ENCODE measurements around the gene FAM107A. TPM values are rescaled to one million over a fixed set of nuclear protein-coding genes. Genes with fewer than 3 reads are reported as not detected.

The FAM107A gene
- total and polyA plus RNA-seq, 2 of the 13 experiments (the other 11 are each of a cell fraction or from before 2014, with no cell fraction given), result not detected

DNA sequence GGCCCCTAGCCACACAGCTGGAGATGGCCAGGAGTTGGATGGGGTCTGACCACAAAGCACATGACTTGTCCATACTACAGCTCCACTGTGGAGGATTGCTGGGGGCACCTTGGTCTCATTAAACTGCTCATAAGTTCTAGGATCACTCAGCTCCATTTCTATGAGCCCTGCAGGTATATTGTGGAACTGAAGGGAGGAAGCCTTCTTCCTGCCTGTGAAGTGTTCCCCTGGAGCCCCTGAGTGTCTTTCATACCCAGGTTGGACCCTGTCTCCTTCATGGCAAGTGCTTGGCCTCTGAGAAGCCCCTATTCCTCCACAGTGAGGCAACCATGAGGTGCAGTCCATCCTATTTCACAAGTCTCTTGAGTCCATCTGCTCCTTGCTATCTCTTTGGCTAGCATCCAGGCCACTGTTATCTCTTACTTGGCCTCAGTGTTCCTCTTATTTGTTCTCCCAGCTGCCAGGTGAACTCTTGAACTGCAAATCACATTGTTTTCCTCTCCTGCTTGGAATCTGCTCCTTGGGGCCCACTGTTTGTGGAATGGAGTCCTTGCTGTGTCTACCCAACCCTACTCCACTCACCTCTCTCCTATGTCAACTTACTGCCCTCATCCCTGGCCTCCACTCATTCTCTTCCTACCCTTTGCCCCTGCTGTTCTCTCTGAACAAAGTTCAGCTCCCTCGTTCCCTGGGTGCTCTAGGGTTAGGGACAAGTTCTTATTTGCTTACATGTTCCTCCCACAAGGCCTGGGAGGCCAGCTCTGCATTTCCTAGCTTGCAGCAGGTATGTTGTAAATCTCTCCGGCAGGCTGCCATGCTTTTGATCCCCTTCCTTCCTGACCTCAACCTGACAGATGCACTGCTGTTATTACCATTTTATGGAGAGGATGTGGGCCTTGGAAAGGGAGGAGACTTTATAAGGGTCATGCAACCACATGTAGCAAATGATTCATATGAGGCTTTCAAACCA, 41.4 kb downstream of the FAM107A start (continued):
- TF ChIP-seq ZNF280D (CRISPR knock-in tag; IDR thresholded peaks at IDR 0.05), result no peak; the same call in 1 of the 2 replicates
- no peak for TF ChIP-seq PLRG1 (conservative IDR thresholded peaks at IDR 0.05)
- TF ChIP-seq SOX5 (CRISPR knock-in tag; IDR thresholded peaks at IDR 0.05; ENCODE audit: borderline replicate concordance), result peak; percentile 92
- no peak; the same call in 1 of the 2 replicates for TF ChIP-seq SP5 (CRISPR knock-in tag; IDR thresholded peaks at IDR 0.05; ENCODE audit: borderline replicate concordance, low read depth)
- TF ChIP-seq ZNF101 (CRISPR knock-in tag; IDR thresholded peaks at IDR 0.05; ENCODE audit: borderline replicate concordance, low read depth), result no peak
- TF ChIP-seq ATF7-NPFF (CRISPR knock-in tag; IDR thresholded peaks at IDR 0.05; ENCODE audit: low read depth), result peak; percentile 64; the same call in 1 of the 2 replicates
- peak; percentile 69 for TF ChIP-seq POLR2AphosphoS5 (IDR thresholded peaks at IDR 0.05; ENCODE audit: low read depth, low read length)
- peak; percentile 72; the same call in 1 of the 2 replicates for TF ChIP-seq MIXL1 (CRISPR knock-in tag; IDR thresholded peaks at IDR 0.05)
- TF ChIP-seq MXD1 (CRISPR knock-in tag; IDR thresholded peaks at IDR 0.05), result no peak
- peak; percentile 60 for TF ChIP-seq ARNTL (CRISPR knock-in tag; IDR thresholded peaks at IDR 0.05)
- no peak for TF ChIP-seq ZNF674 (CRISPR knock-in tag; IDR thresholded peaks at IDR 0.05; ENCODE audit: low read depth)
- TF ChIP-seq ZBTB44 (CRISPR knock-in tag; IDR thresholded peaks at IDR 0.05), result no peak
- no peak for TF ChIP-seq GTF3A (CRISPR knock-in tag; conservative IDR thresholded peaks at IDR 0.05)
- TF ChIP-seq ATF2 (CRISPR knock-in tag; IDR thresholded peaks at IDR 0.05), result no peak; the same call in 1 of the 2 replicates
- peak; percentile 90 for TF ChIP-seq HDAC2 (CRISPR knock-in tag; IDR thresholded peaks at IDR 0.05)
- no peak for TF ChIP-seq ZNF891 (CRISPR knock-in tag; IDR thresholded peaks at IDR 0.05)
- TF ChIP-seq JDP2 (CRISPR knock-in tag; IDR thresholded peaks at IDR 0.05; ENCODE audit: borderline replicate concordance), result no peak
- TF ChIP-seq ARHGAP35 (CRISPR knock-in tag; IDR thresholded peaks at IDR 0.05; ENCODE audit: borderline replicate concordance), result no peak
- no peak for TF ChIP-seq ZNF569 (CRISPR knock-in tag; IDR thresholded peaks at IDR 0.05; ENCODE audit: borderline replicate concordance)
- TF ChIP-seq MTA3 (CRISPR knock-in tag; IDR thresholded peaks at IDR 0.05), result no peak
- peak; percentile 55 for TF ChIP-seq SPEN (CRISPR knock-in tag; IDR thresholded peaks at IDR 0.05; ENCODE audit: low read depth)
- no peak for TF ChIP-seq ZNF367 (CRISPR knock-in tag; IDR thresholded peaks at IDR 0.05; ENCODE audit: borderline replicate concordance)
- TF ChIP-seq CCDC6 (CRISPR knock-in tag; IDR thresholded peaks at IDR 0.05), result 0 out of 2 replicates have a peak, but pooled peaks have one; percentile 38
- no peak; the same call in 1 of the 2 replicates for TF ChIP-seq ZNF205 (CRISPR knock-in tag; IDR thresholded peaks at IDR 0.05)

All from HepG2 (cell line).